NCI-H1417 treated with DMSO at 0.1 percent for 48 hours (cell line): ENCODE data around the gene WBP2NL.

ENCODE experiments used
- DNase-seq: peaks from one replicate; lab custom pipeline; 2025; lab: John Stamatoyannopoulos, UW

The WBP2NL gene

GRCh38 chr22:41978732-41979131, 19.9 kb upstream of the WBP2NL start:
- DNase-seq, result no peak

GRCh38 chr22:41979423-41980250, 19.0 kb upstream of the WBP2NL start:
- no peak for DNase-seq

GRCh38 chr22:41982865-41983264, 15.7 kb upstream of the WBP2NL start:
- no peak for DNase-seq

GRCh38 chr22:41983513-41984405, 14.8 kb upstream of the WBP2NL start:
- no peak for DNase-seq

DNA sequence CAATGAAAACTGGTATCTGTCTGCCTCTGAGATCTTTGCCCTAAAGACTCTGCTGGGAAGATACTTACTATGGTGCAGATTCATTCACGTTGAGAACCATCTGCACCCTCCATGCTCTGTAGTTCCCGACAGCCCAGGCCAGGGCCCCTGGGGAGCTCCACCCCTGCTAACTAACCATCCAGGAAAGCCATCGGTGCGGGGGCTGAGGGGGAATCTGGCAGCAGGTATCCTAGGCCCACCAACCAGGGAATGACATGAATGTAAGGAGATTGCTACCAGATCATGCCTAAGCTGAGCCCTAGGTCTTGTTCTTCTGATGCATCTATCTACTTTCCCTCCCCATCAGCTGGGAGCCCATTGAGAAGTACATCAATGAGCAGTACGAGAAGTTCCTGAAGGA, 11.3 kb upstream of the WBP2NL start:
- no peak for DNase-seq

- no peak for DNase-seq
Measured at GRCh38 chr22:41989246-41989645, 9.3 kb upstream of the WBP2NL start.

DNA sequence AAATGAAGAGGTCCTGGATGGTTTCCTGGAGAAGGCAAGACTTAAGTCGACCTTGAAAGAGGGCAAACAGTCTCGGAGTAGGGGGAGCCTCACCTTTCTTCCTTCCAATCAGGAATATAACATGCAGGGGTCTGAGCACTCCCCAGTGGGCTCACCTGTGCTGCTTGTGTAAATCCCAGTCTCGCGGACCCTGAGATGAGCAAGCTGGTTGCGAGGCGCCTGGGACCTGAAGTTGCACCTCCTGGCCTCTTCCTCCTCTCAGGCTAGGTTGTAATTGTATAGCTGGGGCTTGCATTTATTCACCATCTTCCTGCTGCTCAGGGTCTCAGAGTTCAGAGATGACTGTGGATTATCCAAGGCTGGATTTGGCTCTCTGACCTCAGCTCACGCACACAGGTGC, 7.5 kb upstream of the WBP2NL start:
- DNase-seq, result no peak

GRCh38 chr22:41992496-41992895, 6.1 kb upstream of the WBP2NL start:
- no peak for DNase-seq

GRCh38 chr22:41995211-41995610, 3.4 kb upstream of the WBP2NL start:
- DNase-seq, result no peak

- DNase-seq, result no peak
Measured at GRCh38 chr22:41996826-41997225, 1.8 kb upstream of the WBP2NL start.

GRCh38 chr22:42000466-42000865, 1.9 kb downstream of the WBP2NL start:
- DNase-seq, result no peak

DNA sequence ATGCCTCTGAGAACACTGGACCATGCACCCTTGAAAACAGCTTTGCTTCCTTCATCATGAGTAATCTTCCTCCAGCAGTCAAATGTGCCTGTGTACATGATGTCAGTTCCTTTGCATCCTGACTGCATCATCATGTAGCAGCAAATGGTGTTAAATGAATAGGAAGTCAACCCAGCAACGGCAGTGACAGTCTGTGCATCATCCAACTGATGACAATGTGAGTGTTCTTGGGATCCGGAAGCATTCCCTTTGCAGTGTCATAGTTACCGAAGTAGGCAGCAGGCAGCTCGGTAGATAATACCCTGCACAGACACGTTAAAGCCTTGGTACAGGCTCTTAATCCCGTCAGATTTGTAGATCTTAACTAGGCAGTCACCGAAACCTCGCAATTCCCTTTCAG, 2.5 kb downstream of the WBP2NL start:
- no peak for DNase-seq

DNA sequence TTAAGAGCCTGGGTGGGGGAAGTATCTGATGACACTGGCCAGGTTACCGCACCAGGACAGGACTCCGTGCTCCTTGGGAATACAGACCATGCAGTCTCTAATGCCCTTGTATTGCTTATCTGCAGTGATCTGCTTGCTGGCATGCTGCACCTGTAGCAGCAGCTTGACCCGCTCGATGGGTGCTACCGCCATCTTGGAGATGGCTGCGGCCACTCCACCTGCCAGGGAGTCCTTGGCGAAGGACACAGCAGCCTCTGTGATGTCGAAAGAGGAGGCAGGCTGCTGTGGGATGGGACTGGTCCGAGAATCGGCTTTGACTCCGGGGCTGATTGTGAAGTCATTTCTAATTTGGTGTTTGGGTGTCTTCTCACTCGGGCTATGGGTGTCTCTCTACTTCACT, 3.1 kb downstream of the WBP2NL start:
- DNase-seq, result no peak

- DNase-seq, result no peak
Measured at GRCh38 chr22:42007922-42008321, 9.3 kb downstream of the WBP2NL start.

DNA sequence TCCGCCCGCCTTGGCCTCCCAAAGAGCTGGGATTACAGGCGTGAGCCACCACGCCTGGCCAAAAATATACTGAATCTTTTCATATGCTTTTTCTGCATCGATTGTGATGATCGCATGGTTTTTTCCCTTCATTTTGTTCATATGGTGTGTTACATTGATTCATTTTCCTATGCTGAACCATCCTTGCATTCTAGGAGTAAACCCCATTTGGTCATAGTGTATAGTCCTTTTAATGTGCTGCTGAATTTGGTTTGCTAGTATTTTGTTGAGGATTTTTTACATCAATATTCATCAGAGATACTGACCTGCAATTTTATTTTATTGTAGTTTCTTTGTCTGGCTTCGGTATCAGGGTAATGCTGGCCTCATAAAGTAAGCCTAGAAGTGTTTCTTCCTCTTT, 12.2 kb downstream of the WBP2NL start:
- DNase-seq, result no peak

DNA sequence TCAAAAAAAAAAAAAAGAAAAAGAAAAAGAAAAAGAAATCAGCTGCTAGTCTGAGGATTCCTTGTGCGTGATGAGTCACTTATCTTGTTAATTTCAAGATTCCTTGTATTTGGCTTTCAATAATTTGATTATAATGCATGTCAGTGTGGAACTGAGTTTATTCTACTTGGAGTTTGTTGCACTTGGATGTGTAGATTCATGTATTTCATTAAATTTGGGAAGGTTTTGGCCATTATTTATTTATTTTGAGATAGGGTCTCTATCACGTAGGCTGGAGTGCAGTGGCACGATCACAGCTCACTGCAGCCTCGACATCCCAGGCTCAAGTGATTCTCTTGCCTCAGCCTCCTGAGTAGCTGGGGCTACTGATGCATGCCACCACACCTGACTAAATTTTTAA, 14.8 kb downstream of the WBP2NL start:
- DNase-seq, result no peak

GRCh38 chr22:42016111-42016510, 17.5 kb downstream of the WBP2NL start:
- no peak for DNase-seq

DNA sequence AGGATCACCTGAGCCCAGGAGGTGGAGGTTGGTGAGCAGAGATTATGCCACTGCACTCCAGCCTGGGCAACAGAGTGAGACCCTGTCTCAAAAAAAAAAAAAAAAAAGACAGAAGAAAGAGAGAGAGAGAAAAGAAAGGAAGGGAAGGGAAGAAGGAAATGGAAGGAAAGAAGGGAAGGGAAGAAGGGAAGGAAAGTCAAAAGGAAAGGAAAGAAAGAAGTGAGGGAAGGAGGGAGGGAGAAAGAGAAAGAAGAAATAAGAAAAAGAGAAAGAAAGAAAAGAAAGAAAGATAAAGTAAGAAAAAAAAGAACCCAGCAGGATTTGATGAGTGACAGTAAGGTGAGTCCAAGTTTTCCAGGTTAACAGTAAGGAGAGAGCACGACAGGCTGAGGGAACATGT, 19.6 kb downstream of the WBP2NL start:
- DNase-seq, result no peak

DNA sequence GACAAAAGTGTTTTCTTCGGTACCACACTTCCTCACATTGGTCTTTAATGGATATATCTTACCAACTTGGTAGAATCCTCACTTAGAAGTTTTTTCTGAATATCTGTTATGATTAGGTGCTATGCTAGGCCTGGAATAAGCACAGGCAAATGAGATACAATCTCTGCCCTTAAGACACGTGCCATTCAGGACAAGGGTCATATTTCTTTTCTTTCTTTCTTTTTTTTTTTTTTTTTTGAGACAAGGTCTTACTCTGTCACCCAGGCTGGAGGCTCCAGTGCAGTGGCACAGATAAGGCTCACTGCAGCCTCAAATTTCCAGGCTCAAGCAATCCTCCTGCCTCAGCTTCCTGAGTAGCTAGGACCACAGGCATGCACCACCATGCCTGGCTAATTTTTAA, 23.0 kb downstream of the WBP2NL start:
- no peak for DNase-seq

DNA sequence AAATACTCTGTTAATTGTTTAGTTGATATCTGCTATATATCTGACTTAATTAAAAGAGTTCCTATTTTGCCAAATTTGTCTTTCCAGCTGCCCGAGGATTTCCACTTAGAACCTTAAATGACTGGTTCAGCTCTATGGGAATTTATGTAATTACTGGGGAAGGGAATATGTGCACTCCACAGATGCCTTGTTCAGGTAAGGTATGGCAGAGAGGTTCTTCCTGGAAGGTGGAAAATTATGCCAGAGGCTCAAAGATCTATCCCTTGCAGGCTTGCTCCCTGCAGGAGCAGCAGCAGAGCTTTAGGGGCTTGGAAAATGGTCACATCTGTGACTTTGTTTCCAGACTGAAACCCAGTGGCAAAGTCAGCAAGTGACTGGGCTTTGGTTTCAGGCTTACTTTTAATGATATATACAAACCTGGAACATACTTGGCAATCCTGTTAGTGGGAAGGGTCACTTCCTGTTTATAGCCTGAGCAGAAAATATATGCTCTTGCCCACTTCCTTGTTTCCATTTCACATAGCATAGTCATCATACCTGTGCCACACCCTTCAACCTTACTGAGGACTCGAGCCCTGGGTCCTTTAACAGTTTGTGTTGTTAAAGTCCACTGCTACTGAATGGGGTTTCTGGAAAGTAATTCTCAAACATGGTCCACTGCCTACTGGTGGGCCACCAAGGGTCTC, 23.7 kb downstream of the WBP2NL start:
- DNase-seq, result no peak

DNA sequence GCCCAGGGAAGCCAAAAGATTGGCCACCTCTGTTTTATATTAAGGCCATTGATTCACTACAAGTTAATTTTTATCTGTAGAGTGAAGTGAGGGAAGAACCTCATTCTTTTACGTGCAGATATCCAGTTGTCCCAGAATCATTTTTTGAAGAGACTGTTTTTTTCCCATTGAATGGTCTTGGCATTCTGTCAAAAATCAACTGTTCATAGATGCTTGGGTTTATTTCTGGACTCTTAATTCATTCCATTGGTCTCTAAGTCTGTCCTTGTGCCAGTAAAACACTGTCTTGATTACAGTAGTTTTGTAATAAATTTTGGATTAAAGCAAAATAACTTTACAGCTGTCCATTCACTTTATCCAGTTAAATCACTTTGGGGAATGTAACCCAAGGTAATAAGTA, 26.8 kb downstream of the WBP2NL start:
- no peak for DNase-seq

GRCh38 chr22:42026705-42027104, 28.1 kb downstream of the WBP2NL start:
- no peak for DNase-seq
